Stimulated activated CD4-positive, alpha-beta T cell treated with anti-CD3 and anti-CD28 coated beads, TNF-alpha, amount 100 ng/mL, for 4 hours (primary cell): ENCODE results near the gene KDM4B.
"Not testable (repeated sequence)": the region's sequence is repeated elsewhere in the genome, so short reads cannot be mapped to it uniquely, and the experiment has no call there.

ENCODE experiments used
- DNase-seq, 3 experiments: peaks; one replicate each; pipeline ENCODE4 v3.0.0-alpha.2; 2020; ENCODE audit warnings: low read depth in 3 of 3

KDM4B gene

DNA sequence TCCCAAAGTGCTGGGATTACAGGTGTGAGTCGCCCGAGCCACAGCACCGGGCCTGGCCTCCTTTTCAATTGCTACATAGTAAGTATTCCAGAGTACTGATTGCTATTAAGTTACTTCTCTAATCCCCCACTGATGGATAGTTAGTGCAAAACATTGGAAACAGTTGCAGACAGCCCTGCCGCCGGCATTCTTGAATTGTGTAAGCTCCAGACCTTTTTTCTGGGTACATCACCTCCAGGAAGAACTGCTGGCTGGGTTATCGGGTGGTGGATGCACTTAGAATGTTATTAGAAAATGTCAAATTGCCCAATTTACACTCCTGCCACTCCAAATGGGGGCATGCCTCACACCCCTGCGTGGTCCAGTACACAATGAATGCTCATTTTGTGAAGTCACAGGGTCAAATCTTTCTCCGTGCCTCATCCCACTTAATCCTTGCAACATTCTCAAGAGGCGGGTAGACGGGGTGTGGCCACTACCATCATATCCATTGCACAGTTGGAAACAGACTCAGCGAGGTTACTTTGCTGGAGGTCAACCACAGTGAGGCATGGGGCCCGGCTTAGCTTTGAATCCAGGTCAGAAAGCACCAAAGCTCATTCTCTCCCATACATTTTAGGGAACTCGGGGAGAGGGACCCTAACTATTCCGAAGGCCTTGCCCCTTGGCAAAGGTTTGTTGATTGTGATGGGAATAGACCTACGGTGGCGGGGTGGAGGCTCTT, 1.0 kb upstream of the KDM4B start:
- DNase-seq = no peak

GRCh38 chr19:4969292-4969771, 419 bp downstream of the KDM4B start:
- no peak for DNase-seq

- DNase-seq = no peak
Measured at GRCh38 chr19:4969772-4970531, 1.0 kb downstream of the KDM4B start.

- DNase-seq = no peak
Measured at GRCh38 chr19:4970558-4971423, 1.9 kb downstream of the KDM4B start.

DNA sequence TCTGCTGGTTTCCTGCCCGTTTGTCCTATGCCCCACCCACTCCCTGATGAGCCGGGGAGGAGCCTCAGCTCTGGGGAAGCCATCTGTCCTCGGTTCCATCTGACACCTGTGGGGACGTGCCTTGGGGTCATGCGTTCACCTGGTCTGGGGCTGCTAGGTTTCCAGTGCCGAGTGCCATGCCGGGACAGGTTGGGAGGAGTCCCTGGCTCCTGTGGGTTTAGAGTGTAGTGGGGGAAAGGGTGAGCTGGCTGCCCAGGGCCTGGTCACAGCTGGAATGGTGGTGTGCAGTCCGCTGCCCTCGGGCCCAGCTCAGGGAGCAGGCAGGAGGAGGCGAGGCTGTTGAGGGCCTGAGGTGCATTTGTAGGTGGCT, 2.5 kb downstream of the KDM4B start:
- DNase-seq = peak in 1 of 3 experiments; percentile 6

GRCh38 chr19:4971816-4972495, 3.0 kb downstream of the KDM4B start:
- DNase-seq = no peak

DNA sequence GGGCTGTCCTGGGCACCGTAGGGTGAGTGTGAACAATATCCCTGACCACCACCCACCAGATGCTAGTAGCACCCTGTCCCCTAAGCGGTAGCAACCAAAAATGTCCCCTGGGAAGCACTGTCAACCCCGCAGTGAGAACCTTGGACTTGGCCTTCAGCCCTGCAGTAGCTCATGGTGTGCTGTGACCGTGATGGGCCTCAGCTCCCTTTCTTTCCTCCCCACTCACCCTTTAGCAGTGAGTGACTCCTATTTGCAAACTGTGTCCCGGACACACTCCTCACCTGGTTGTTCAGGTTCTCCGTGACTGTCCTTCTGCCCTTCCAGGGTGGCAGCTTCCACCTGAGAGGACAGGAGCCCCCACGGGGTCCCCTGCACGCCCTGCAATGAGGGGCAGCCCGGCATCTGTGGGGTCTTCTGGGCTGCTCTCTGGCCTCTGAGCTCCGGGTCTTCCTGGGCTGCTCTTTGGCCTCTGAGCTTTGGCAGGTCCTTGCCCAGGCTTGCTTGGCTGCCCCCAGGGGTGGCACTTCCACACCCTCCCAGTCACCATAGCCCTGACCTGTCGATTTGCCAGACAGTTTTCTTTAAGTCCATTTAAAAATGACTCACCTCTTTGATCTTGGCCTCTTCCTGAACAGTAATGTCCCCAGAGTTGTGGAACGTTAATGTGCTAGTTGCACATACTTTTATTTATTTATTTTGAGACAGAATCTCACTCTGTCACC, 3.8 kb downstream of the KDM4B start:
- no peak for DNase-seq

DNA sequence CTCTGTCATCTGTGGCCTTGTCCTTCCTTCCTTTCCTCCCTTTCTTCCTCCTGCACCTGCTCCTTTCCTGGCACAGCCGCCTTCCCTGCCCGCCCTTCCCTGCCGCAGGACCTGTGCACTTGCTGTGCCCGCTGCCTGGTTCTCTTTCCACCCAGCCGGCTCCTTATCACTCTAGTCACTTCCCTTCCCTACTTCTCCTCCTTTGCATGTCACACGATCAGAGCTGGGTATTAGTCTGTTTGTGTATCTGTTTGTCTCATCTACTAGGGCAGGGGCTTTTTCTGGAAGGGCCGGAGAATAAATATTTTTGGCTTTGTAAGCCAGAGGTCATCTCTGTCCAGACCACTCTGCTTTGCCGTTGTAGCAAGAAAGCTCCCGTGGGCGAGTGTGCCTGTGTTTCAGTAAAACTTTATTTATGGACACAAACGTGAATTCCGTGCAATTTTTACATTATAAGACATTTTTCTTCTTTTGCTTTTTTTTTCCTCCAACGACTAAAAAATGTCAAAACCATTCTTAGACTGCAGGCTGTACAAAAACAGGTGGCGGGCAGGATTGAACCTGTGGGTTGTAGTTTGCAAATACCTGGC, 6.1 kb downstream of the KDM4B start:
- DNase-seq = no peak

GRCh38 chr19:4975601-4976000, 6.7 kb downstream of the KDM4B start:
- not testable (repeated sequence) for DNase-seq

- DNase-seq = no peak
Measured at GRCh38 chr19:4976401-4977298, 7.7 kb downstream of the KDM4B start.

GRCh38 chr19:4977299-4978174, 8.6 kb downstream of the KDM4B start:
- DNase-seq = no peak

GRCh38 chr19:4979211-4979807, 10.4 kb downstream of the KDM4B start:
- DNase-seq = no peak

DNA sequence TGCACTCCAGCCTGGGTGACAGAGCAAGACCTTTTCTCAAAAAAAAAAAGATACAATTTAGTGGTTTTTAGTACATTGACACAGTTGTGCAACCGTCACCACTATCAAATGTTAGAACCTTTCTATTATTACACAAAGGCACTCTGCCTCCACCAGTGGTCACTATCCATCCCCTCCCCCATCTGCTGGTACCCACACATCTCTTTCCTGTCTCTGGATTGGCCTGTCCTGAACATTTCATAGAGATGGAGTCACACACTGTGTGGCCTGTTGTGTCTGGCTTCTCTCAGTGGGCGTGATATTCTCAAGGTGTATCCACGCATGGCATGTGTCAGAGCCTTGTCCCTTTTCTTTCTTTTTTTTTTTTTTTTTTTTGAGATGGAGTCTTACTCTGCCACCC, 11.2 kb downstream of the KDM4B start:
- no peak for DNase-seq

- no peak for DNase-seq
Measured at GRCh38 chr19:4980838-4981680, 12.1 kb downstream of the KDM4B start.

GRCh38 chr19:4981681-4981958, 12.7 kb downstream of the KDM4B start:
- DNase-seq = no peak

- no peak for DNase-seq
Measured at GRCh38 chr19:4983346-4984105, 14.6 kb downstream of the KDM4B start.

DNA sequence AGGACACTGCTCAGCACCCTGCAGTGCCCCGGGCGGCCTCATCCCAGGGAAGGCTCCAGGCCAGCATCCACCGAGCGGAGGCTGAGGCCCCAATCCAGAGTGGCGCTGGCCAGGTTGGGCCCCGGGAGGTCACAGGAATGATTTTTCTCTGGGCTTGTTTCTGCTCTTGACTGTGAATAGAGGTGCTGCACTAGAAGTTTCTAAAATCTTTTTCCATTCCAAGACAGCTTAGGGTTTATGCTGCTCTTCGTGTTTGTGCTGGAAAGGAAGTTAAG, 15.1 kb downstream of the KDM4B start:
- no peak for DNase-seq
